ENCODE measurements around the gene CACNB1. TPM values are rescaled to one million over a fixed set of nuclear protein-coding genes. Genes with fewer than 3 reads are reported as not detected.

The CACNB1 gene
- total RNA-seq, 2 experiments from 2014 or later = 19.5 to 24.0 TPM

- POLR2A ChIA-PET = interaction anchor here (1.0 to 3.5 kb wide), 2 partner anchors 9 to 13 kb away, joined by 4 to 17 read pairs; no protein-coding TSS in a partner anchor
- peaks cover 35% of the 10 kb centered on the region for H3K4me1 Mint-ChIP-seq
- H3K27ac Mint-ChIP-seq = no peak overlapping the region
These were observed 30.0 kb downstream of the CACNB1 start for GRCh38 chr17:39167476-39167875.

GRCh38 chr17:39166437-39167335 lies 30.8 kb downstream of the CACNB1 start:
- POLR2A ChIA-PET = interaction anchor here (1.0 to 3.5 kb wide), 5 partner anchors 9 to 313 kb away, joined by 3 to 17 read pairs (median 4); partner anchors contain the start of genes RPL19 and RPL23
- Mint-ChIP-seq H3K9me3 (no peaks in the 10 kb centered on the region), H3K27me3 (peaks cover 36% of the 10 kb centered on the region), H3K4me3 (no peak overlapping the region), H3K36me3 (ENCODE audit: low read depth) (peaks cover 3% of the 10 kb centered on the region), H3K4me1 (peaks cover 32% of the 10 kb centered on the region), H3K27ac (no peak overlapping the region)
- CTCF ChIA-PET = interaction anchor here (1.0 to 5.5 kb wide), 9 partner anchors 8 to 184 kb away, joined by 3 to 92 read pairs (median 7); no protein-coding TSS in a partner anchor
- no peak for DNase-seq

More at GRCh38 chr17:39167476-39167875, 30.0 kb downstream of the CACNB1 start:
- Mint-ChIP-seq H3K9me3 (no peaks in the 10 kb centered on the region), H3K36me3 (ENCODE audit: low read depth) (peaks cover 3% of the 10 kb centered on the region), H3K27me3 (peaks cover 33% of the 10 kb centered on the region), H3K4me3 (no peak overlapping the region)
- DNase-seq = no peak
- CTCF ChIA-PET = interaction anchor here (0.6 to 5.5 kb wide), 8 partner anchors 8 to 1675 kb away, joined by 3 to 92 read pairs (median 4); no protein-coding TSS in a partner anchor

- ChIA-PET CTCF (interaction anchor here (0.6 to 5.5 kb wide), 12 partner anchors 9 to 199 kb away, joined by 4 to 92 read pairs (median 9); partner anchors contain the start of genes FBXO47 and PLXDC1), POLR2A (interaction anchor here (1.0 to 3.5 kb wide), 5 partner anchors 10 to 312 kb away, joined by 3 to 17 read pairs (median 12); partner anchors contain the start of genes RPL19 and RPL23)
- Mint-ChIP-seq H3K36me3 (ENCODE audit: low read depth) (peaks cover 3% of the 10 kb centered on the region), H3K4me3 (peak within 1 kb of the TSS; percentile 76), H3K4me1 (peaks cover 32% of the 10 kb centered on the region), H3K27ac (no peak within 1 kb of the TSS), H3K27me3 (peaks cover 36% of the 10 kb centered on the region), H3K9me3 (no peaks in the 10 kb centered on the region)
- DNase-seq = no peak
These were observed 31.6 kb downstream of the CACNB1 start, which contains the start of gene ARL5C for GRCh38 chr17:39165841-39166349. TSS of gene ARL5C (minus strand) at chr17:39166161. CDS start at chr17:39165760, 401 bp downstream.

- no peak overlapping the region for H3K27ac Mint-ChIP-seq
These were observed 32.2 kb downstream of the CACNB1 start for GRCh38 chr17:39165178-39165840.

GRCh38 chr17:39164675-39165143 lies 32.8 kb downstream of the CACNB1 start:
- H3K36me3 Mint-ChIP-seq (ENCODE audit: low read depth) = peaks cover 3% of the 10 kb centered on the region
- H3K27ac Mint-ChIP-seq = no peak overlapping the region
- POLR2A ChIA-PET = interaction anchor here (0.6 to 3.5 kb wide), 9 partner anchors 9 to 436 kb away, joined by 3 to 17 read pairs (median 6); partner anchors contain the start of gene RPL19
- H3K27me3 Mint-ChIP-seq = peaks cover 36% of the 10 kb centered on the region
- no peaks in the 10 kb centered on the region for H3K9me3 Mint-ChIP-seq
- peak overlapping the region; percentile 76 for H3K4me3 Mint-ChIP-seq
- H3K4me1 Mint-ChIP-seq = peaks cover 32% of the 10 kb centered on the region
- peak; percentile 77 for DNase-seq
- CTCF ChIA-PET = interaction anchor here (0.5 to 5.5 kb wide), 50 partner anchors 10 to 606 kb away, joined by 3 to 92 read pairs (median 4); partner anchors contain the start of genes CWC25, FBXO47, LASP1 and LASP1NB

More at GRCh38 chr17:39165178-39165840, 32.2 kb downstream of the CACNB1 start:
- Mint-ChIP-seq H3K27me3 (peaks cover 36% of the 10 kb centered on the region), H3K9me3 (no peaks in the 10 kb centered on the region), H3K36me3 (ENCODE audit: low read depth) (peaks cover 3% of the 10 kb centered on the region), H3K4me1 (peaks cover 32% of the 10 kb centered on the region), H3K4me3 (peak overlapping the region; percentile 76)
- DNase-seq = no peak
- POLR2A ChIA-PET = interaction anchor here (0.5 to 3.5 kb wide), 10 partner anchors 8 to 437 kb away, joined by 3 to 17 read pairs (median 5); partner anchors contain the start of genes RPL19 and RPL23
- CTCF ChIA-PET = interaction anchor here (0.5 to 5.5 kb wide), 47 partner anchors 10 to 607 kb away, joined by 3 to 92 read pairs (median 5); partner anchors contain the start of genes CWC25, FBXO47, LASP1 and LASP1NB

DNA sequence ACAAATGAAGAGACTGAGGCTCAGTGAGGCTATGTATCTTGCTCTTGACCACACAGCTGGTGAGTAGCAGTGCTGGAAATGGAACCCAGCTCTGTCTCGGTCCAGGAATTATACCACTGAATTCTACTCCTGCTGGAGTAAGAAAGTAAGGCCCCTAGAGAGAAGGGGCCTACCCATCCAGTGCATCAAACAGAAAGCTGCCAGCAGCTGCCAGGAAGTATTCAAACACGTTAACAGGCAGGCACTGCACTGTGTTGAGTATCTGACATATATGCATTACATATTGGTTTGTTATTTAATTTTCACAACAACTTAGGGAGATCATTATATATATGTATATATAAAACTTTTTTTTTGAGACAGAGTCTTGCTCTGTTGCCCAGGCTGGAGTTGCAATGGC lies 35.5 kb downstream of the CACNB1 start:
- Mint-ChIP-seq H3K27me3 (peaks cover 27% of the 10 kb centered on the region), H3K9me3 (no peaks in the 10 kb centered on the region), H3K27ac (no peak overlapping the region), H3K4me3 (no peak overlapping the region), H3K36me3 (ENCODE audit: low read depth) (no peaks in the 10 kb centered on the region), H3K4me1 (peaks cover 16% of the 10 kb centered on the region)
- ChIA-PET CTCF (interaction anchor here (2.0 to 2.2 kb wide), 2 partner anchors 8 to 13 kb away, joined by 9 read pairs; no protein-coding TSS in a partner anchor), POLR2A (no interaction called here)
- DNase-seq = no peak

GRCh38 chr17:39158623-39159022 lies 38.8 kb downstream of the CACNB1 start:
- Mint-ChIP-seq H3K4me1 (peaks cover 8% of the 10 kb centered on the region), H3K36me3 (ENCODE audit: low read depth) (peaks cover 8% of the 10 kb centered on the region), H3K4me3 (no peak overlapping the region), H3K27ac (no peak overlapping the region), H3K9me3 (no peaks in the 10 kb centered on the region), H3K27me3 (peaks cover 6% of the 10 kb centered on the region)
- ChIA-PET CTCF (interaction anchor here (0.7 to 2.0 kb wide), 2 partner anchors 129 to 176 kb away, joined by 3 to 7 read pairs; no protein-coding TSS in a partner anchor), POLR2A (no interaction called here)
- no peak for DNase-seq

DNA sequence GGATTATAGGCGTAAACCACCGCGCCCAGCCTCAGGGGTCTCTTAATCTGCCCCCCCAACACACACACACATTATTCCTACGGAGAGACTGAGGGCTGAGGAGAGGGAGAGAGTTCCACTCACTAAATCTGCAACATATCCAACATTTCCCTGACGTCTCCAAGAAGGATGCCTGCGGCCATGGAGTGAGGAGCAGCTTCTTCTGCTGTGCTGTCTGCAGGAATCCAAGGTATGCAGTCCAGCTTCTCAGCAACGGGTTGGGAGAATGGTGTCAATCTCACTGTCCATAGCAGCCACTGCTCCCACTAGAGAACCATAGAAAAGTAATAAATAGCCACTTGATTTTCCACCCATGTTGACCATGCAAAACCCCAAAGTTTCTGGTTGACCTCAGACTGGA lies 41.0 kb downstream of the CACNB1 start:
- Mint-ChIP-seq H3K9me3 (no peaks in the 10 kb centered on the region), H3K27ac (no peak overlapping the region), H3K4me1 (peaks cover 25% of the 10 kb centered on the region), H3K36me3 (ENCODE audit: low read depth) (peaks cover 10% of the 10 kb centered on the region), H3K4me3 (no peak overlapping the region), H3K27me3 (peaks cover 11% of the 10 kb centered on the region)
- ChIA-PET POLR2A (no interaction called here), CTCF (interaction anchor here (1.1 kb wide), 1 partner anchor 11 kb away, joined by 4 read pairs; no protein-coding TSS in a partner anchor)
- DNase-seq = no peak

DNA sequence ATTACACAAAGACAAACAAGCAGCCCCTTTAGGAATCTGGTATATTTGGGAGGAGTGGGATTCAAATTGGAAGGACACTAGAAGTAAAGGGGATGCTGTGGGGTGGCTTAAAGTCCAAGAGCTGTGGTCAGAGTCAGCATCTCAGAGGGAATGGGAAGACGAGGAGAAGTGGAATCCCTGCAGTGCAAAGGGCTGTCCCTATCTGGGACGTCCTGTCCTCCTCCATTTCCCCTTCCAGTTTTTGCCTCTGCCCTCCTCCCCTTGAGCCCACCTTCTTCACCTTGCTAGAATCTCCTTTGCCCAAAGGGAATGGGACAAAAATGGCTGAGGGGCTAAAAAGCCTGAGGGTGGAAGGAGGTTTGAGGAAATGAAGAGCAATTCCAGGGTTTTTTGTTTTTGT lies 41.8 kb downstream of the CACNB1 start:
- Mint-ChIP-seq H3K9me3 (no peaks in the 10 kb centered on the region), H3K27ac (no peak overlapping the region), H3K27me3 (peaks cover 16% of the 10 kb centered on the region), H3K4me3 (no peak overlapping the region), H3K36me3 (ENCODE audit: low read depth) (peaks cover 10% of the 10 kb centered on the region), H3K4me1 (peaks cover 25% of the 10 kb centered on the region)
- ChIA-PET CTCF (interaction anchor here (0.5 to 3.2 kb wide), 3 partner anchors 9 to 404 kb away, joined by 4 to 75 read pairs (median 4); no protein-coding TSS in a partner anchor), POLR2A (no interaction called here)
- DNase-seq = no peak

- ChIA-PET POLR2A (interaction anchor here (0.6 to 3.2 kb wide), 26 partner anchors 12 to 448 kb away, joined by 3 to 23 read pairs (median 5); partner anchors contain the start of genes ARL5C, CDK12, CWC25 and LASP1), CTCF (interaction anchor here (0.6 to 7.5 kb wide), 43 partner anchors 8 to 425 kb away, joined by 3 to 229 read pairs (median 4); partner anchors contain the start of genes CDK12, FBXO47, LASP1 and RPL19)
- H3K4me3 Mint-ChIP-seq = peak overlapping the region; percentile 97
- DNase-seq = peak; percentile 93
- peak overlapping the region; percentile 83 for H3K27ac Mint-ChIP-seq
- H3K27me3 Mint-ChIP-seq = peaks cover 34% of the 10 kb centered on the region
- H3K9me3 Mint-ChIP-seq = no peaks in the 10 kb centered on the region
- H3K36me3 Mint-ChIP-seq (ENCODE audit: low read depth) = peaks cover 10% of the 10 kb centered on the region
- H3K4me1 Mint-ChIP-seq = peaks cover 31% of the 10 kb centered on the region
These were observed 43.8 kb downstream of the CACNB1 start for GRCh38 chr17:39153599-39154051.

GRCh38 chr17:39151943-39152818 lies 45.3 kb downstream of the CACNB1 start:
- ChIA-PET POLR2A (interaction anchor here (0.6 to 3.2 kb wide), 17 partner anchors 12 to 300 kb away, joined by 3 to 23 read pairs (median 5); partner anchors contain the start of genes ARL5C, LASP1 and RPL19), CTCF (interaction anchor here (0.6 to 7.5 kb wide), 37 partner anchors 12 to 469 kb away, joined by 3 to 229 read pairs (median 5); partner anchors contain the start of genes CWC25, FBXO47, LASP1 and RPL19)
- DNase-seq = no peak
- Mint-ChIP-seq H3K4me3 (peak overlapping the region; percentile 97), H3K27ac (peak overlapping the region; percentile 83), H3K9me3 (no peaks in the 10 kb centered on the region), H3K4me1 (peaks cover 31% of the 10 kb centered on the region), H3K36me3 (ENCODE audit: low read depth) (peaks cover 10% of the 10 kb centered on the region), H3K27me3 (peaks cover 36% of the 10 kb centered on the region)

Data from activated CD4-positive, alpha-beta memory T cell treated with anti-CD3 and anti-CD28 coated beads, Interleukin-2, amount 10 ng/mL, durations not matched to agents 7 days and 5 days (primary cell).